SJCRH30 (cell line): ENCODE results near the gene ABCA8. TPM values are rescaled to one million over a fixed set of nuclear protein-coding genes. Genes with fewer than 3 reads are reported as not detected.
"Not testable (repeated sequence)": the region's sequence is repeated elsewhere in the genome, so short reads cannot be mapped to it uniquely, and the experiment has no call there.

Source experiments
- DNase-seq, 2 experiments: peaks; one replicate each; pipeline ENCODE4 v3.0.0-alpha.2; 2015 to 2020
- H3K27ac ChIP-seq: fragments of 250-450 bp; sonication (Bioruptor Pico); 2 replicates; pipeline ENCODE4 v1.5.1; 2020; ENCODE audit warnings: mild to moderate bottlenecking, moderate library complexity
- H3K27me3 ChIP-seq: fragments of 250-450 bp; sonication (Bioruptor Pico); 2 replicates; pipeline ENCODE4 v1.5.1; 2020; ENCODE audit warnings: mild to moderate bottlenecking, moderate library complexity
- H3K36me3 ChIP-seq: fragments of 250-450 bp; sonication (Bioruptor Pico); 2 replicates; pipeline ENCODE4 v1.5.1; 2020; ENCODE audit warnings: mild to moderate bottlenecking, moderate library complexity
- H3K4me1 ChIP-seq: fragments of 250-450 bp; sonication (Bioruptor Pico); 2 replicates; pipeline ENCODE4 v1.5.1; 2020; ENCODE audit warnings: mild to moderate bottlenecking, moderate library complexity
- H3K4me3 ChIP-seq: fragments of 250-450 bp; sonication (Bioruptor Pico); 2 replicates; pipeline ENCODE4 v1.5.1; 2020; ENCODE audit warnings: mild to moderate bottlenecking, moderate library complexity
- H3K9me3 ChIP-seq: fragments of 250-450 bp; sonication (Bioruptor Pico); replicated peaks from 2 replicates; pipeline ENCODE4 v1.5.1; 2020; ENCODE audit warnings: mild to moderate bottlenecking, moderate library complexity
- total RNA-seq: library from RNA; depleted of rRNA; stranded (reverse); fragments of >200 nt; shearing (Covaris generic); gene quantifications from 2 replicates; pipeline ENCODE4 v1.2.3, GENCODE V29; 2014

The ABCA8 gene
- total RNA-seq, 1 experiment from 2014 or later = not detected

DNA sequence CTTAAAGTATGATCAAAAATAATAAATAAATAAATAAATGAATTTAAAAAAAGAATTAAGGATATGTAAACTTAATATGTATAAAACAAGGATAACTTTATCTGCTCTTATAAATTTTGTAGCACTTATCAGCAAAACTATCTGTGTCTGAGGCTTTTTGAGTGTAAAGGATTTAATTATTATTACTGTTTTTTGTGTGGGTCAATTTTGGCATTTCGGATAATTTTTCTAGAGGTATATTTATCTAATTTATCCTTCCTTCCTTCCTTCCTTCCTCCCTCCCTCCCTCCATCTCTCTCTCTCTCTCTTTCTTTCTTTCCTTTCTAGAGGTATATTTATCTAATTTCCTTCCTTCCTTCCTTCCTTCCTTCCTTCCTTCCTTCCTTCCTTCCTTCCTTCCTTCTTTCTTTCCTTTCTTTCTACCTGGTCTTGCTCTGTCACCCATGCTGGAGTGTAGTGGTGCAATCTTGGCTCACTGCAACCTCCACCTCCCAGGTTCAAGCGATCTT lies 120.8 kb downstream of the ABCA8 start:
- Histone ChIP-seq H3K4me1 (no peaks in the 10 kb centered on the region), H3K27ac (no peak overlapping the region), H3K9me3 (no peaks in the 10 kb centered on the region), H3K27me3 (no peaks in the 10 kb centered on the region; the same call in 1 of the 2 replicates), H3K36me3 (no peaks in the 10 kb centered on the region), H3K4me3 (no peak overlapping the region)
- no peak for DNase-seq

DNA sequence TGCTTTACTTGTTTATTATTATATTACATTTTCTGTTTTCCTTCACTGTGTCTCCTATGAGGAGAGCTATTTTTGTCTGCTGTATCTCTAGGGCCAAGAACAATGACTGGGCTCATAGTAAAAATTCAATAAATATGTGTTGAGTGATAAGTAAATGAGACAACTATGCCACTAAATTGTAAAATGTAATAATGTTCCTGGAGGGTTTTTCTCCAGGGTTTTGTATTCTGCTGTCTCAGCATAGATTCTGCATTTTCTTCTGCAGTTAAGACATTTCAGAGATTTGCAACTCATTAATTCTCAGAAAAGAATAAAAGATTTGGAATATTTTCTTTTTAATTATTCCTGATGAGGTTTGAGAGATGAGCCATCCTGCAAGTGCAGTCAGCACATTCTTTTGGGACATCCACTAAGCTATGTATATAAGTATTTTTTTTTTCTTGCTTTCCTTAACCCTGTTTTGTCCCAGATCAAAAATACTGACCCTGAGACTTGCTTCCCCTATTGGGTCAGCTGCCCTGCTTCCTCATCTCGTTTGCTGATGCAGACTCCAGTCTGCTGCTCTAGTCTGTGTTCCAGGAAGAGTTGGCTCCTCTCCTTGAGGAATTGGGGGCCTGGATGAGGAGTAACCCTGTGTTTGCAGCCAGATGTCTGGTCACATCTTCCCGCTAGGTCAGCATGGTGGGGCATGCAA lies 122.9 kb downstream of the ABCA8 start:
- Histone ChIP-seq H3K4me1 (no peaks in the 10 kb centered on the region), H3K27ac (no peak overlapping the region), H3K27me3 (no peaks in the 10 kb centered on the region), H3K4me3 (no peak overlapping the region), H3K9me3 (no peaks in the 10 kb centered on the region), H3K36me3 (no peaks in the 10 kb centered on the region)
- DNase-seq = no peak

DNA sequence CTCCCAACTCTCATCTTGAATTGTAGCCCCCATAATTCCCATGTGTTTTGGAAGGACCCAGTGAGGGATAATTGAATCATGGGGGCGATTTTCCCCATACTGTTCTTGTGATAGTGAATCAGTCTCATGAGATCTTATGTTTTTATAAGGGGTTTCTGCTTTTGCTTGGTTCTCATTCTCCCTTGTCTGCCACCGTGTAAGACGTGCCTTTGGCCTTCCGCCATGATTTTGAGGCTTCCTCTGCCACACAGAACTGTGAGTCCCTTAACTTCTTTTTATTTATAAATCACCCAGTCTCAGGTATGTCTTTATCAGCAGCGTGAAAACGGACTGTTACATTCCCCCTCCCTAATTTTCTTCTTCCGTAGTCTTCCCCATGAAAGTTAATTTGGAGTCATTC lies 124.0 kb downstream of the ABCA8 start:
- H3K4me3 ChIP-seq = no peak overlapping the region
- no peaks in the 10 kb centered on the region for H3K9me3 ChIP-seq
- H3K27me3 ChIP-seq = no peaks in the 10 kb centered on the region
- H3K27ac ChIP-seq = no peak overlapping the region
- H3K36me3 ChIP-seq = no peaks in the 10 kb centered on the region
- no peak for DNase-seq
- H3K4me1 ChIP-seq = no peaks in the 10 kb centered on the region

DNA sequence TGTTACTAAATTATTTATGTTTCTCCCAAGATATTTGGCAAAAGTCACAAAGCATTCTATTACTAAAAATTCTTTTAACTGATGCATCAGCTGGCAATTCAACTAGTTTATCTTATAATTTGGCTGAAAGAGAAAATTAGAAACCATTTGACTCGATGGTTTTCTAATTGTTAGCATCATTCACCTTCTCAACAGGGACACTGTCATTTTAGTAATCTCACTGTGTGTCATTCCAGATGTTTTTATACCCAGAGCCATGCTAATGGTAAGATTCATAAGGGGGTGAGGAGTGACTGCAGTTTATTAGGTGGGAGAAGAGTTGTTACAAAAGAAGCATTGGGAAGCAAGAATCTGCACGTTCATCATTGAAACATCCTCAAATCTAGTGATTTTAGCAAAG lies 124.9 kb downstream of the ABCA8 start:
- no peak overlapping the region for H3K27ac ChIP-seq
- DNase-seq = no peak
- no peaks in the 10 kb centered on the region for H3K9me3 ChIP-seq
- H3K36me3 ChIP-seq = no peaks in the 10 kb centered on the region
- H3K27me3 ChIP-seq = no peaks in the 10 kb centered on the region
- no peaks in the 10 kb centered on the region for H3K4me1 ChIP-seq
- no peak overlapping the region for H3K4me3 ChIP-seq

DNA sequence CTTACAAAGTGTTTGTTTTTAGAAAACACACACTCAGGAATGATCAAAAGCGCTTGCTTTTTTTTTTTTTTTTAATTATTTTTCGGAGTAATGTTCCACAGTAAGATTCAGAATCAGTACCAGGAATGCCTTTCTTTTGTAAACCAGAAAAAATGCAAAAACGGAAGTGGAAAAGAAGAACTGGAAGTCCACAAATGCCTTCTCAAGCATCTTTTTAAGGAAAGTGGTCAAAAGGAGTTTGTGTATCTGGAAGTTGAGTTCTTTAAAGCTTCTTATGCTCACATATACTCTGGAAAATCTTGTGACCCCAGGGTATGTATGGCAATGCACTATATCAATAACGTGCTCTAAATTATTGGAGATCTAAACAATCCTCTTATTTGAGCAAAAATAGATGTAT lies 126.0 kb downstream of the ABCA8 start:
- Histone ChIP-seq H3K27ac (no peak overlapping the region), H3K9me3 (no peaks in the 10 kb centered on the region), H3K4me1 (no peaks in the 10 kb centered on the region), H3K36me3 (no peaks in the 10 kb centered on the region), H3K4me3 (no peak overlapping the region), H3K27me3 (no peaks in the 10 kb centered on the region)
- DNase-seq = no peak

DNA sequence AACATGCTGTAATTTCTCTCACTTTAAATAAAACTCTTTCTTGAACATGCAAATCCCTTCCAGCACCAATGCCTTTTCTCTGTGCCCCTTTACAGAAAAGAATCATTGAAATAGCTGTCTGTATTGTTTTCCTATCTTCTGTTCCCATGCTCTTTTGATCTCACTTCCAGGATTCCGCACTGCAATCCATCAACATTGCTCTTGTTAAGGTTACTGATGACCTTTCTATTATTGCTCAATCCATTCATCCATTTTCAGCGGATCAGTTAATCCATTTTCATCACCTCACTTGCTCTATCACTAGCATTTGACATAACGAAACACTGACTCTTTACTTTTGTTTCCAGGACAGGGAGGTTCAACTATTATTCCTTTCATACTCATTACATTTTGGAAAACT lies 130.5 kb downstream of the ABCA8 start:
- Histone ChIP-seq H3K27me3 (no peaks in the 10 kb centered on the region), H3K27ac (no peak overlapping the region), H3K4me1 (peaks cover 9% of the 10 kb centered on the region; the same call in 1 of the 2 replicates), H3K4me3 (no peak overlapping the region), H3K9me3 (no peaks in the 10 kb centered on the region), H3K36me3 (no peaks in the 10 kb centered on the region)
- no peak for DNase-seq

DNA sequence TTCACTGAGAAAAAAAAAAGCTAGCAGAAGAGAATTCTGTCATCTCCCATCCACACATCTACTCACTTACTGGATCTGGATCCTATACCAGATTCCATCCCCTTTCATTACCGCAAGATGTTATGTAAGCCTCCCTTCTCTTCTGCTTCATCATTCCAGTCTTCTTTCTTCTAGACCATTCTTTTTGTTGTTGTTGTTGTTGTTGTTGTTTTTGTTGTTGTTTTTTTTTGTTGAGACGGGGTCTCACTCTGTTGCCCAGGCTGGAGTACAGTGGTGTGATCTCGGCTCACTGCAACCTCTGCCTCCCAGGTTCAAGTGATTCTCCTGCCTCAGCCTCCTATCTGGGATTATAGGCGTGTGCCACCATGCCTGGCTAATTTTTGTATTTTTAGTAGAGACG lies 131.0 kb downstream of the ABCA8 start:
- DNase-seq, H3K27me3 ChIP-seq, H3K9me3 ChIP-seq, H3K4me1 ChIP-seq, H3K4me3 ChIP-seq, H3K36me3 ChIP-seq, H3K27ac ChIP-seq: not testable (repeated sequence)

DNA sequence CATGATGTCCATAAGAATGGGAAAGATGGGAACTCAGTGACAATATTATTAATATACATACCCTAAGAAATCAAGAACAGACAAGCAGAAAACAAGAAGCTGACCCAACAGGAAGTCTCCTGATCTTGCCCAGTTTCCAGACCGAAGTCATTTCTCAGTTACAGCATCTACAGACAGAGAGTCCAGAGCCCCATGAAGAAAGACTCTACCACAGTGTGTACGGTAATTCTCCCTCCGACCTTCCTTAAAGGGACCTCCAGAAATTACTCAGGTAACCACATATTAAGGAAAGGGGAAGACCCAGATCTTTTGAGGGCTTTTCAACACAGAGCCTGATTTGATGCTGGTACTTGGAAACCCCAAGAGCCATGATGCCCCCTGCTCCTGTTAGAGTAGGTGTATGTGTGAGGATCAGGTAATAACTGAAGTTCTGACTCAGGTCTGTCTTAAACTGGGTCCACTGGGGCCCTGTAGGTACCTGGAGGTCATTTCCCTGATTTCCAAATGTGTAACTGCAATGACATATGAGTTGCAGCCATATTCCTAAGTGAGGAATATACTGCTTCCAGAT lies 132.4 kb downstream of the ABCA8 start:
- Histone ChIP-seq H3K27ac (no peak overlapping the region), H3K4me3 (no peak overlapping the region)

DNA sequence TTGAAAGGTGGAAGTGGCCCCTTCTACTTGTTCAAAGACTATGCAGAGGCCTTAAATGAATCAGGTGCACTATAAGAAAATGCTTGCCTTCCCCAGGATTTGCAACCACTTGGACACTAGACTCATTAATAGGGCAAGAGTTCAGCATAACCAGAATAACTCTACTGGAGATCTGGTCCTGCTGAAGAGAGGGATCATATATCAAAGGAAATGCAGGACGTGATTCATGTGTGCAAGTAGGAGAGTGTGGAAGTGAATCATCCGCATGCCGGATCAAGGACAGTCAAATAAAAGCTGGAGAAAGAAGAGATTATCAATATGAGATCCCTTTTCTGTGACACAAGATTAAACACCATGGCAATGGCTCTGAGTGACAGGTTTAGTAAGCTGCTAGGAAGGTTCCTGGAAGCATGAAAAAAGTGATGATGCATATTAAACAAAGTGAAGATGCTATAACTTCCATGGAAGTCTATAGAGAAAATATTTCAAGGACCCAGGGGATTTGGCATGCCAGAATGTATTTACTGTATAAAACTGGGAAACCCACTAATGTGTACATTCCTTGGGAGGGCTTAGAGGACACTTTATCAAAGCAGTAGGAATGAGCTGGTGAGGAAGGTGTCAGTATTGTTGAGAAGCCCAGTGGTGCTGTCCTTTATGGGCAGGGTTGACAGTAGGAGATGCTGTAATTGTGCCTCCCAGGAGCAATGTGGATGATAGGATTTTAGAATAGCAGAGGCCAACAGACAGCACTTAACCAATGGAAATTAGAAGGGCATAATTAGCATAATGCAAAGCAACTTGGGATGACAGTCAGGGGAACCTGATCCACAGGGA lies 133.1 kb downstream of the ABCA8 start:
- Histone ChIP-seq H3K27me3 (no peaks in the 10 kb centered on the region), H3K36me3 (no peaks in the 10 kb centered on the region), H3K4me1 (peaks cover 9% of the 10 kb centered on the region; the same call in 1 of the 2 replicates), H3K4me3 (no peak overlapping the region), H3K27ac (no peak overlapping the region), H3K9me3 (no peaks in the 10 kb centered on the region)
- peak in 1 of 2 experiments; percentile 24 for DNase-seq

More for the DNA sequence above, 132.4 kb downstream of the ABCA8 start:
- H3K9me3 ChIP-seq = no peaks in the 10 kb centered on the region
- no peaks in the 10 kb centered on the region for H3K36me3 ChIP-seq
- DNase-seq = no peak
- peaks cover 9% of the 10 kb centered on the region; the same call in 1 of the 2 replicates for H3K4me1 ChIP-seq
- no peaks in the 10 kb centered on the region for H3K27me3 ChIP-seq

DNA sequence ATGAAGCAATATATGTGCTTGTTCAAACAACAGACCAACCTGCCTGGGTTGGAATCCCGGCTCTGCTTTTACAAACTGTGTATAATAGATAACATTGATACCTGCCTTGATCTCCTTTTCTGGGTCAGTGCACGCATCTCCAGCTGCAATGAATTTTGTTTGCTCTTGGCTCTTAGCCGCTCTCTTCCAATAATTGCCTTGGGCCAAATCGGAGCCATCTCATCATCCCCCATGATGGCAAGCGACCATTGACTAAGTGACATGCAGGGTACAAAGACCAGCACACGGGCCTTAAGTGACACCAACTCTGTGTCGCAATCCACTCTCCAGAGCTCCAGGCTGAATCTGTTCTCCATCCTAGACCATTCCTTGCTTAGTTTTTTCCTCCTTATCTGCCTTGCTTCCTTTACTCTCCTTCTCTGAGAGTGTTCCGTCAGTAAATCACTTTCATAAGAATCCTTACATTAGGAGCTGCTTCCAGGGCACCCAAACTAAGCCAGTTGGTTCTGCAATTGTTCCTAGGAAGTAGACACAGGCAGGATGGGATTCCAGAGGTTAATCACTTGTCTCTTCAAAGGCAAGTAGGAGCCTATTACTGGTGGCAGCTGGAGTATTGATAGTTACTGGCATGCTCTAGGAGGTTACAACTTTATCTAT lies 134.2 kb downstream of the ABCA8 start:
- no peak overlapping the region for H3K27ac ChIP-seq
- no peak overlapping the region for H3K4me3 ChIP-seq
- DNase-seq = no peak
- peaks cover 9% of the 10 kb centered on the region; the same call in 1 of the 2 replicates for H3K4me1 ChIP-seq
- H3K9me3 ChIP-seq = no peaks in the 10 kb centered on the region
- H3K36me3 ChIP-seq = no peaks in the 10 kb centered on the region
- no peaks in the 10 kb centered on the region for H3K27me3 ChIP-seq

DNA sequence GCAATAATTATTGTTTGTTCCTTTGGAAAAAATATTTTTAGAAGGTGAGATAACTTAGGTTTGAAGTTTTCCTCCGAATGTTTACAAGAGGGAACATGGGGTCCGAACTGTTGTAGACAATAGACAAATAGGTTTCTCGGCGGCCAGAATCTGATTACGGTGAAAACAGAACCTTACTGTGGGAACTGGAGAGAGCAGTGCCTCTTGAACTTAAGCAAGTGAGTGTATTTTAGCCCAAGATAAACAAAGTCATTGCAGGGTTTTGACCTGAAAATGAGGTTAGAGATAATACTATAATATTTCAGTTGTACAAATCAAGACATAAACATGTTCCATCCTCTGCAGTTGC lies 134.7 kb downstream of the ABCA8 start:
- no peaks in the 10 kb centered on the region for H3K36me3 ChIP-seq
- H3K4me1 ChIP-seq = peaks cover 9% of the 10 kb centered on the region; the same call in 1 of the 2 replicates
- no peak overlapping the region for H3K4me3 ChIP-seq
- DNase-seq = no peak
- H3K9me3 ChIP-seq = no peaks in the 10 kb centered on the region
- no peak overlapping the region for H3K27ac ChIP-seq
- H3K27me3 ChIP-seq = no peaks in the 10 kb centered on the region

DNA sequence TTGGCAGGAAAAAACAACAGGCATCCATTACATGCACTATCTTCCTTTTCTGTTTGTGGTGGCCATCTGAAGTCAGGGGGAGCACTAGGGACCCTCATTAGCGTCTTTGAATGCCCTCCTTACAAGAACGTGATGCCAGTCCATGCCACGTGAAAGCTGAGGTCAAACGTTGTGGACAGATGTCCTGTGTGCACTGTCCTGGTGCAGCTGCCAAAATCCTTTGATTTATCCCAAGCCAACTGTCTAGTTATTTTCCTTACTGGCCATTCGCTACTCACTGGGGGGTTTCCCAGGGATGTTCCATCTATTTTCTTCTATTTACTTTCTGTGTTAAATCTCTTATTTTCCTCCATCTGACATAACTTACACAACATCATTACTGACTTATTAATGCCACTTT lies 135.7 kb downstream of the ABCA8 start:
- no peak for DNase-seq
- no peak overlapping the region for H3K4me3 ChIP-seq
- peaks cover 9% of the 10 kb centered on the region; the same call in 1 of the 2 replicates for H3K4me1 ChIP-seq
- no peaks in the 10 kb centered on the region for H3K9me3 ChIP-seq
- no peaks in the 10 kb centered on the region for H3K27me3 ChIP-seq
- H3K36me3 ChIP-seq = no peaks in the 10 kb centered on the region
- H3K27ac ChIP-seq = no peak overlapping the region
